C4-2B (cell line): ENCODE data around the gene TOM1L1.

Experiments
- ZFX ChIP-seq: fragments of 450-650 bp; IDR thresholded peaks from 2 replicates; pipeline ENCODE4 v1.6.1; 2017
- TF ChIP-seq, protein P1 (sequence below): fragments of 450-650 bp; conservative IDR thresholded peaks from 2 replicates; pipeline ENCODE4 v1.5.1; 2017; ENCODE audit warnings: mild to moderate bottlenecking

DNA sequence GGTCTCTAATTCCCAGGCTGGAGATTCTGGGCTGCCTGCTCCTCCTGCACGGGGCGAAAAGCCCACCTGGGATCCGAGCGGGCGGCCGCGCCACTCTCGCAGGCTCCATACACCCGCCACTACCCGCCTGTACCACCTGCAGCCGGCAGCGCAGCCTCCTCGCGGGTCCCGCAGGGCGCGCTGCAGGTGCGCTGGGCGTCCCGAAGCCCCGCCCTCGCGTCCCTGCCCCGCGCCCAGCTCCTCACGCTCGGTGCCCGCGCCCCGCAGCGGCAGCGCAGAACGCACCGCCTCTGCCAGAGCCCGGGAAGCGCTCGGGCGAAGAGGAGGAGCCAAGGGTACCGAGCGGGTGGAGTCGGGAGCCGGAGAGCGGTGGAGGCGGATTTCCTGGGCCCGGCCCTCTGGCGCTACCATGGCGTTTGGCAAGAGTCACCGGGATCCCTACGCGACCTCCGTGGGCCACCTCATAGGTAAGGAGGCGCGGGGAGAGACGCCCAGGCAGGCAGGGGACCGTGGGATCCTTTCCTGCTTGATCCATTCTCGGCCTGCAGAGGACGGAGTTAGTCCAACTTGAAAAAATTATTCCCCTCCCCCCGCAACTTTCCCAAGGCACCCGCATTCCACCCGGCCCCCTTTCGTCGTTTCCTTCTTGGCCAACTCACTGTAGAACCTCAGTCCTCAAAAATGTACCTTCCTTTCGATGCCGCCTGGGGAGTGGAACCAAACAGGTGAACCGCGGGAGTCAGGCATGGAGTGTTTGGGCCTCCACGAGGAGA lies at the start of gene TOM1L1:
- TF ChIP-seq, protein P1, sequence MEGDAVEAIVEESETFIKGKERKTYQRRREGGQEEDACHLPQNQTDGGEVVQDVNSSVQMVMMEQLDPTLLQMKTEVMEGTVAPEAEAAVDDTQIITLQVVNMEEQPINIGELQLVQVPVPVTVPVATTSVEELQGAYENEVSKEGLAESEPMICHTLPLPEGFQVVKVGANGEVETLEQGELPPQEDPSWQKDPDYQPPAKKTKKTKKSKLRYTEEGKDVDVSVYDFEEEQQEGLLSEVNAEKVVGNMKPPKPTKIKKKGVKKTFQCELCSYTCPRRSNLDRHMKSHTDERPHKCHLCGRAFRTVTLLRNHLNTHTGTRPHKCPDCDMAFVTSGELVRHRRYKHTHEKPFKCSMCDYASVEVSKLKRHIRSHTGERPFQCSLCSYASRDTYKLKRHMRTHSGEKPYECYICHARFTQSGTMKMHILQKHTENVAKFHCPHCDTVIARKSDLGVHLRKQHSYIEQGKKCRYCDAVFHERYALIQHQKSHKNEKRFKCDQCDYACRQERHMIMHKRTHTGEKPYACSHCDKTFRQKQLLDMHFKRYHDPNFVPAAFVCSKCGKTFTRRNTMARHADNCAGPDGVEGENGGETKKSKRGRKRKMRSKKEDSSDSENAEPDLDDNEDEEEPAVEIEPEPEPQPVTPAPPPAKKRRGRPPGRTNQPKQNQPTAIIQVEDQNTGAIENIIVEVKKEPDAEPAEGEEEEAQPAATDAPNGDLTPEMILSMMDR, result peak; percentile 57
- peak; percentile 65 for TF ChIP-seq ZFX
